Activated T-helper 1 cell treated with anti-CD3 and anti-CD28 coated beads, Interleukin-12 subunit alpha, Interleukin-12 subunit beta, Interleukin-2, Interleukin-4 antibody, amounts not matched to agents 30 ng/mL and 10 ng/mL and 1 ng/mL, durations not matched to agents 14 hours and 24 hours and 36 hours (primary cell): Measurements from ENCODE around the gene WSCD1. TPM values are rescaled to one million over a fixed set of nuclear protein-coding genes. Genes with fewer than 3 reads are reported as not detected.

Source experiments
- DNase-seq: peaks from one replicate; pipeline ENCODE4 v3.0.0; 2021; ENCODE audit warnings: low spot score
- H3K27ac Mint-ChIP-seq: one replicate; pipeline ENCODE4 v1.8.0; 2021; ENCODE audit warnings: mild to moderate bottlenecking, mixed read lengths
- H3K27me3 Mint-ChIP-seq: one replicate; pipeline ENCODE4 v1.8.0; 2022; ENCODE audit warnings: mild to moderate bottlenecking, moderate library complexity, mixed read lengths; ENCODE audit not compliant: insufficient read depth
- H3K36me3 Mint-ChIP-seq: one replicate; pipeline ENCODE4 v1.8.0; 2021; ENCODE audit warnings: low read depth, mixed read lengths
- H3K4me1 Mint-ChIP-seq: one replicate; pipeline ENCODE4 v1.8.0; 2021; ENCODE audit warnings: low read depth, mixed read lengths
- H3K4me3 Mint-ChIP-seq: one replicate; pipeline ENCODE4 v1.8.0; 2021; ENCODE audit warnings: mild to moderate bottlenecking, moderate library complexity, mixed read lengths
- H3K9me3 Mint-ChIP-seq: one replicate; pipeline ENCODE4 v1.8.0; 2021; ENCODE audit warnings: mixed read lengths
- intact Hi-C: fragments of 100-400 bp; cut with micrococcal nuclease; formaldehyde crosslinking; loops from one replicate; pipeline ENCODE4 v1.15.1; 2024
- total RNA-seq: library from RNA; stranded (reverse); gene quantifications from 2 replicates; pipeline ENCODE4 v1.2.3, GENCODE V29; 2022

Gene WSCD1
- total RNA-seq, 1 donor from 2014 or later: 0.10 TPM

DNA sequence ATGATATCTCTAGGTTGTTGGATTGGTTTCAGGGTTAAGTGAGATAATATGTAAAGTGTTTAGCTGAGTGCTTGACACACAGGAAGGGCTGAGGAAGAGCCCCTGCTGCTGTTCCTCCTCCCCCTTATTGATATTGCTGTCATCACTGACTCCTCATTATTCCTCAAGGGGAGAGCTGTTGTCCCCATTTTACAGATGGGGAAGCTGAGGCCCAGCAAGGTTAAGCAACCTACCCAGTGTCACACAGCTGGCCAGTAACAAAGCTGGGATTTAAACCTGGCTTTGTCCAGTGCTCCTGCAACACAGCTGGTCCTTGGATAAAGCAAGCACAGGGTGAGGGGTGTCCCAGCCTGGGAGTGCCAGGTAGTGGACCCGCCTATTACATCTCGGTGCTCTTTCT, 9.8 kb downstream of the WSCD1 start:
- no peaks in the 10 kb centered on the region for H3K27me3 Mint-ChIP-seq
- H3K4me3 Mint-ChIP-seq: no peak overlapping the region
- no peaks in the 10 kb centered on the region for H3K9me3 Mint-ChIP-seq
- intact Hi-C loops: no loop called here
- no peak for DNase-seq
- no peaks in the 10 kb centered on the region for H3K4me1 Mint-ChIP-seq
- H3K36me3 Mint-ChIP-seq: no peaks in the 10 kb centered on the region
- no peak overlapping the region for H3K27ac Mint-ChIP-seq

DNA sequence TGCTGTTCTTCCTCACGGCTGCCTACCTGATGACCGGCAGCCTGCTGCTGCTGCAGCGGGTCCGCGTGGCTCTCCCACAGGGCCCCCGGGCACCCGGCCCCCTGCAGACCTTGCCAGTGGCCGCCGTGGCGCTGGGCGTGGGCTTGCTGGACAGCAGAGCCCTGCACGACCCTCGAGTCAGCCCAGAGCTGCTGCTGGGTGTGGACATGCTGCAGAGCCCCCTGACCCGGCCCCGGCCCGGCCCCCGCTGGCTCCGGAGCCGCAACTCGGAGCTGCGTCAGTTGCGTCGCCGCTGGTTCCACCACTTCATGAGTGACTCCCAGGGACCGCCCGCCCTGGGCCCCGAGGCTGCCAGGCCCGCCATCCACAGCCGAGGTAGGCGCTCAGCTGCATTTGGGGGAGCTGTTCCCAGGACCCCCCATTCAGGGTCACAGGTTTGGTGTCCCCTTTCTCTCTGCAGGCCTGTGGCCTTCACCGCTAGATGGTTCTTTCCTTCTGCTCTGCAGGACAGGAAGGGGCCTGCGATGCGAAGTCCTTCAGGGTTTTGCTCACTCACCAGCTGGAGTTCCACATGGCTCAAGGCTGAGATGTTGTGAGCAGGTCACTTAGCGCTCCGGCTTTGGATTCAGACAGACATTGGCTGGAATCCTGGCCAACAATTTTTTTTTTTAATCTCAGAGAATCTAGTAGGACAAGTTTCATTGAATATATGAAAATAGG, 10.7 kb downstream of the WSCD1 start:
- no peaks in the 10 kb centered on the region for H3K36me3 Mint-ChIP-seq
- H3K4me1 Mint-ChIP-seq: no peaks in the 10 kb centered on the region
- no peaks in the 10 kb centered on the region for H3K9me3 Mint-ChIP-seq
- H3K27ac Mint-ChIP-seq: no peak overlapping the region
- H3K4me3 Mint-ChIP-seq: no peak overlapping the region
- no peak for DNase-seq
- intact Hi-C loops: no loop called here
- no peaks in the 10 kb centered on the region for H3K27me3 Mint-ChIP-seq

GRCh38 chr17:6082335-6082734, 12.2 kb downstream of the WSCD1 start:
- Mint-ChIP-seq H3K4me1 (no peaks in the 10 kb centered on the region), H3K36me3 (no peaks in the 10 kb centered on the region), H3K27ac (no peak overlapping the region), H3K9me3 (no peaks in the 10 kb centered on the region), H3K4me3 (no peak overlapping the region), H3K27me3 (no peaks in the 10 kb centered on the region)
- intact Hi-C loops: no loop called here
- DNase-seq: no peak

DNA sequence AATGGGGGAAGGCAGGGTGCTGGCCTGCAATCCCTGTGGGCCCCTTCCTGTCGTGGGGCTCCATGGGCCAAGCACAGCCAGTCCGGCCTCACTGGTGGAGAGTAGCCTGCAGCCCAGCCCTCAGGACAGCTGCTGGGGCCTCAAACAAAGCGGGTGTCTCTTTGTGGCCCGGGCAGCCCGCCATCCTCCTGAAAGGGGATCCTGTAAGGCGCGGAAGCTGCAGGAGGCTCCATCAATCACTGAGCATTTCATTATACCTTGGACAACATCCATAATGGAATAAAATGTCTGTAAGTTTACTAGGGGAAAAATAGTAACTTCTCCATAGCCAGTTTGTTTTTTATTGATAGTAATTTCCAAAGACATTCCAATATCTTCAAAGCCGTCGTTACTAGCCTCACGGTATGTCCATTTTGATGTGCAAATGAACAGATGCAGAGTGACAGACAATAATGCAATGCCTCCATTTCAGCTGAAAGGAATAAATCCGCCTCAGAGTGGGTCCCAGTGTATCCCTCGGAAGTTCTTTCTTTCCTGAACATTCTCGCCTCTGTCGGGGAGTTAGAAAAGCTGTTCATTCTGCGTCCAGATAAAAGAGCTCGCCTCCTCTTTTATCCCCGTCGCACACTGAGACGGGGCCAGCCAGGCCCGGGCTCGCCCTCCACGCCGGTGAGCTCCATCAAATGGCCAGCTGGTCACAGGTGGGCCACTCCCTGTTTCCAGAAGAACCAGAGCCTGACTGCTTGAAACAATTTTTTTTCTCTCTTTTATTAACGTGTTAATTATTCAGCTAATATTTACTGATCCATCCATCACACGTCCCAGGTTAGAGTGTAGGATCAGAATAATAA, 14.4 kb downstream of the WSCD1 start:
- Mint-ChIP-seq H3K4me1 (no peaks in the 10 kb centered on the region), H3K9me3 (no peaks in the 10 kb centered on the region), H3K27ac (no peak overlapping the region), H3K4me3 (no peak overlapping the region), H3K36me3 (no peaks in the 10 kb centered on the region), H3K27me3 (no peaks in the 10 kb centered on the region)
- intact Hi-C loops: no loop called here
- no peak for DNase-seq

DNA sequence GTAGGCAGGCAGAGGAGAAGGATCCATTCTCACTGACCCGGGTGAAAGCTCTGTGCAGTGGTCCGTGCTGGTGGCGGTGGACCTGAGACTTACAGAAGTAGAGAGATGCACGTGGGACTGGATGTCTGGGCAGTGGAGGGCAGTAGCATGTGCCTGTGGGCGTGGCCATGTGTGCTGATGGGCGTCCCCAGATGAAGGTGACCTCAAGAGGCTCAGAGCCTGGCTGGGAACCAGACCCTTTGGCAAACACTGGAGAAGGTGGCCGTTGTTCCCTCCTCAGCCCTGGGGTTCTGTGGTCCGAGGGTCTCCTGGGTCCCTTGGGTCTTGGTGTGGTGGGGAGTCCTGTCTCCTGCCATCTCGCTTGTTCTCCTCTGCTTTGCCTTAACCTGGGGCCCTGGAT, 15.6 kb downstream of the WSCD1 start:
- intact Hi-C loops: no loop called here
- Mint-ChIP-seq H3K27ac (no peak overlapping the region), H3K4me3 (no peak overlapping the region), H3K4me1 (no peaks in the 10 kb centered on the region), H3K36me3 (no peaks in the 10 kb centered on the region), H3K27me3 (no peaks in the 10 kb centered on the region), H3K9me3 (no peaks in the 10 kb centered on the region)
- DNase-seq: no peak

DNA sequence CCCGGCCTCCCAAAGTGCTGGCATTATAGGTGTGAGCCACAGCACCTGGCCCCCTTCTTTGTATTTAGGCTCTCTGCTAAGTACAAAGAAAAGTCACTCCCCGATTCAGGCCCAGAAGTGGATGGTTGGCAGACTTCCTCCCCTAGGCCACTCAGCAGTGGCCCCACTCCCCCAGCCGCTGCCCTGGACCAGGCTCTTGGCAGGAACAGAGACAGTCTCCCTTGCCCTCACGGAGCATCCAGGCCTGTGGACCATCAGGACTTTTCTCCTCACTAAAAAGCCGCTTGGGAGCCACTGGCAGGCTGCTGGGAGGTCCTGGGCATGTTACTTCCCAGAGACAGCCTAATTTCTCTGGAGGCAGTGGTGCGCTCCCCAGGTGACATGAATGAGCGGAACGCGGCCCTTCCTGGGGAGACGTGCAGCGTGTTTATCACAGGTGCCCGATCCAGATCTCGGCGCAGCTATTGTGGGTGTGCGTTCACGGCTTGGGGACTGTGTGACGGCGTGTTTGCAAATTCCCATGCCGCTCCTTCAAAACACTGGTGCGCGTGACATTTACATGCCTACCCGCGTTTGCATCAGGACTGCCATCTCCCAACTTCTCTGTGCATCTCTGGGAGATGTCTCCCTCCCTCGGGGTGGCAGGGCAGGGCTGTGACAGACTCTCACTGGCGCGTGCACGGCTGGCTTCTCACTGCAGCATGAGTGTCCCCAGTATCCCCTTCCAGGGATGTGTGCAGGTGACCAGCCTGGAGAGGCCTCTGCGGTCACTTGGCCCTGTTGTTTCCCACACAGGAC, 16.6 kb downstream of the WSCD1 start:
- Mint-ChIP-seq H3K4me3 (no peak overlapping the region), H3K9me3 (no peaks in the 10 kb centered on the region), H3K27me3 (no peaks in the 10 kb centered on the region), H3K4me1 (no peaks in the 10 kb centered on the region), H3K27ac (no peak overlapping the region), H3K36me3 (no peaks in the 10 kb centered on the region)
- DNase-seq: no peak
- intact Hi-C loops: no loop called here

GRCh38 chr17:6088141-6088540, 18.0 kb downstream of the WSCD1 start:
- intact Hi-C loops: no loop called here
- H3K9me3 Mint-ChIP-seq: no peaks in the 10 kb centered on the region
- no peaks in the 10 kb centered on the region for H3K36me3 Mint-ChIP-seq
- H3K4me1 Mint-ChIP-seq: no peaks in the 10 kb centered on the region
- no peak overlapping the region for H3K4me3 Mint-ChIP-seq
- H3K27me3 Mint-ChIP-seq: no peaks in the 10 kb centered on the region
- no peak for DNase-seq
- no peak overlapping the region for H3K27ac Mint-ChIP-seq

DNA sequence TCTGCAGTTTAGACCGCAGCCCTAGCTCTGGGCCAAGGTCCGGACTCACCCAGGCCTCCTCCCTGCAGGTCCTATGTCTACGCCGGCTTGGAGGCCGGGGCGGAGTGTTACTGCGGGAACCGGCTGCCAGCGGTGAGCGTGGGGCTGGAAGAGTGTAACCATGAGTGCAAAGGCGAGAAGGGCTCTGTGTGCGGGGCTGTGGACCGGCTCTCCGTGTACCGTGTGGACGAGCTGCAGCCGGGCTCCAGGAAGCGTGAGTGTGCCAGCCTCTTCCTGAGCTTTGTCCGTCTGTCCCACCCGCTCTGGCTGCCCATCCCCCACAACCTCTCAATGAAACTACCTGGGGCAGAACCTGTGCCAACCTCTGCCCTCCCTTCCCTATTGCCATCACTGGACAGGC, 20.1 kb downstream of the WSCD1 start:
- no peak for DNase-seq
- no peaks in the 10 kb centered on the region for H3K9me3 Mint-ChIP-seq
- no peaks in the 10 kb centered on the region for H3K4me1 Mint-ChIP-seq
- intact Hi-C loops: no loop called here
- H3K36me3 Mint-ChIP-seq: no peaks in the 10 kb centered on the region
- H3K27ac Mint-ChIP-seq: no peak overlapping the region
- no peaks in the 10 kb centered on the region for H3K27me3 Mint-ChIP-seq
- H3K4me3 Mint-ChIP-seq: no peak overlapping the region

DNA sequence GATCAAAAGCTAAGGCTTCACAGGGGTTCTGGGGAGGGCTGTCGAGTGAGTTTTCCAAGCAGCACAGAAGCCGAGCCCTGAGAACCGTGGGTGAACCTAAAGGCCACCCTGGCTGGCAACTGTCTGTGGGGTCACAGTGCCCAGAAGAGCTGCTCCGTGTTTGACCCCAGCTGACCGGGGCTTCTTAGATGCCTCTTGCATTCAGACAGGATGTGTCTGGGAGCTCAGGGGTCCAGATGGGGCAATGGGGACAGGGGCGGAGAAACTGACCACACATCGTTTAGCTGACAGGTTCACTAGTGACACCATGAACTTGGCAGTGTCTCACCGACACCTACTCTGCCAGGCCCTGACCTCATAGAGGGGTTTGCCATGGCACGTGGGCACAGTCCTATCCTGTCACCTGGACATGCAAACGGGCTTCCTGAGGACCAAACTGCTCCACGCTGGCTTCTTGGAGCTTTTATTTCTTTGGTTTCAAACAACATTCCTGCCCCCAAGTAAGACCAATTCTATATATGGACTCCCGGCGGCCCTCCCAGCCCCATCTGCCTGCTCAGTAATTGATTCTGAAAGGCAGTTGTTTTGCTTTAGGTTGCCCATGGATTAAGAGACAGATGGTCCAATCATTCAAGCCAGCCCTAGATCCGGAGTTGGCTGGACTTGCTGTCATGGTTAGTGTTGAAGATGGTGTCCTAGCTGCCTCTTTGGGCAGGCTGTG, 22.2 kb downstream of the WSCD1 start:
- Mint-ChIP-seq H3K4me3 (no peak overlapping the region), H3K27me3 (no peaks in the 10 kb centered on the region), H3K36me3 (no peaks in the 10 kb centered on the region), H3K4me1 (no peaks in the 10 kb centered on the region), H3K9me3 (no peaks in the 10 kb centered on the region), H3K27ac (no peak overlapping the region)
- no peak for DNase-seq
- intact Hi-C loops: no loop called here

- H3K4me3 Mint-ChIP-seq: no peak overlapping the region
- H3K9me3 Mint-ChIP-seq: no peaks in the 10 kb centered on the region
- H3K27ac Mint-ChIP-seq: no peak overlapping the region
- intact Hi-C loops: no loop called here
- H3K4me1 Mint-ChIP-seq: no peaks in the 10 kb centered on the region
- no peaks in the 10 kb centered on the region for H3K27me3 Mint-ChIP-seq
- H3K36me3 Mint-ChIP-seq: no peaks in the 10 kb centered on the region
- DNase-seq: no peak
Measured at GRCh38 chr17:6092903-6093468, 22.8 kb downstream of the WSCD1 start.

DNA sequence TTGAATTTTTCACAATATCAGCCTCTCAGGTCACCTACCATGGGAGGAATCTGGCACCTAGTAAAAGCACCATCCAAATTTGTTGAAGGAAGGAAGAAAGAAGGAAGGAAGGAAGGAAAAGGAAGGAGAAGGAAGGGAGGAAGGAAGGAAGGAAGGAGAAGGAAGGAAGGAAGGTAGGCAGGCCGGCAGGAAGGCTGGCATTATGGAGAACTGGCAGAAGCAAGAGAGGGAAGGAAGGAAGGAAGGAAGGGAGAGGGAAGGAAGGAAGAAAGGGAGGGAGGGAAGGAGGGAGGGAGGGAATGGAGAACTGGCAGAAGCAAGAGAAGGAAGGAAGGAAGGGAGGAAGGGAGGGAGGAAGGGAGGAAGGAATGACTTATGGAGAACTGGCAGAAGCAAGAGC, 24.3 kb downstream of the WSCD1 start:
- intact Hi-C loops: no loop called here
- Mint-ChIP-seq H3K9me3 (no peaks in the 10 kb centered on the region), H3K27ac (no peak overlapping the region), H3K4me1 (no peaks in the 10 kb centered on the region), H3K4me3 (no peak overlapping the region), H3K36me3 (no peaks in the 10 kb centered on the region), H3K27me3 (peaks cover 2% of the 10 kb centered on the region)
- no peak for DNase-seq

- Mint-ChIP-seq H3K36me3 (no peaks in the 10 kb centered on the region), H3K4me1 (no peaks in the 10 kb centered on the region), H3K4me3 (no peak overlapping the region), H3K27me3 (peaks cover 2% of the 10 kb centered on the region), H3K27ac (no peak overlapping the region), H3K9me3 (no peaks in the 10 kb centered on the region)
- intact Hi-C loops: no loop called here
- no peak for DNase-seq
Measured at GRCh38 chr17:6094926-6095325, 24.7 kb downstream of the WSCD1 start.
